H9 (cell line): ENCODE data around the gene DIO1. TPM values are rescaled to one million over a fixed set of nuclear protein-coding genes. Genes with fewer than 3 reads are reported as not detected.

Experiments used
- DNase-seq: peaks from one replicate; pipeline ENCODE4 v3.0.0-alpha.2; 2017
- H2AFZ ChIP-seq: one replicate; pipeline ENCODE4 v1.6.1; 2013; ENCODE audit warnings: mild to moderate bottlenecking, low read length, control low read depth, moderate library complexity
- H2AK5ac ChIP-seq: 2 replicates; pipeline ENCODE4 v1.6.1; 2013; ENCODE audit warnings: low read length, control low read depth, mixed read lengths; ENCODE audit not compliant: insufficient read length
- H2BK120ac ChIP-seq: one replicate; pipeline ENCODE4 v1.6.1; 2013; ENCODE audit warnings: low read depth, mild to moderate bottlenecking, low read length, control low read depth, inconsistent platforms; ENCODE audit not compliant: poor library complexity, severe bottlenecking
- H2BK12ac ChIP-seq: 2 replicates; pipeline ENCODE4 v1.6.1; 2013; ENCODE audit warnings: low read length, control low read depth, mixed read lengths, low read depth; ENCODE audit not compliant: insufficient read length
- H2BK15ac ChIP-seq: 2 replicates; pipeline ENCODE4 v1.6.1; 2013; ENCODE audit warnings: low read depth, low read length, control low read depth
- H2BK20ac ChIP-seq: one replicate; pipeline ENCODE4 v1.6.1; 2013; ENCODE audit warnings: low read depth, mild to moderate bottlenecking, low read length, control low read depth, inconsistent platforms; ENCODE audit not compliant: poor library complexity, severe bottlenecking
- H2BK5ac ChIP-seq: 2 replicates; pipeline ENCODE4 v1.6.1; 2013; ENCODE audit warnings: low read length, control low read depth, mixed read lengths; ENCODE audit not compliant: insufficient read length
- H3K14ac ChIP-seq: 2 replicates; pipeline ENCODE4 v1.6.1; 2013; ENCODE audit warnings: low read length, control low read depth; ENCODE audit not compliant: insufficient read depth
- H3K18ac ChIP-seq: 2 replicates; pipeline ENCODE4 v1.6.1; 2013; ENCODE audit warnings: low read depth, mild to moderate bottlenecking, mixed read lengths, low read length, control low read depth; ENCODE audit not compliant: insufficient read length
- H3K23ac ChIP-seq: 2 replicates; pipeline ENCODE4 v1.6.1; 2013; ENCODE audit warnings: low read length, control low read depth, mixed read lengths, low read depth; ENCODE audit not compliant: insufficient read length
- H3K23me2 ChIP-seq: 2 replicates; pipeline ENCODE4 v1.6.1; 2013; ENCODE audit warnings: low read depth, mild to moderate bottlenecking, mixed read lengths, low read length, control low read depth; ENCODE audit not compliant: insufficient read length, poor library complexity, severe bottlenecking
- H3K27ac ChIP-seq: 2 replicates; pipeline ENCODE4 v1.5.1; 2013; ENCODE audit warnings: low read length, control low read depth, mixed read lengths, low read depth; ENCODE audit not compliant: insufficient read length
- H3K27me3 ChIP-seq: 2 replicates; pipeline ENCODE4 v1.6.1; 2013; ENCODE audit warnings: low read length, control low read depth, inconsistent platforms; ENCODE audit not compliant: insufficient read depth
- H3K4ac ChIP-seq: 2 replicates; pipeline ENCODE4 v1.6.1; 2013; ENCODE audit warnings: low read depth, mild to moderate bottlenecking, control low read depth, inconsistent platforms, low read length, moderate library complexity
- H3K4me1 ChIP-seq: 2 replicates; pipeline ENCODE4 v1.6.1; 2013; ENCODE audit warnings: low read length, control low read depth, inconsistent platforms; ENCODE audit not compliant: insufficient read depth
- H3K4me2 ChIP-seq: 2 replicates; pipeline ENCODE4 v1.6.1; 2013; ENCODE audit warnings: low read length, control low read depth, mixed read lengths; ENCODE audit not compliant: insufficient read length, insufficient read depth
- H3K56ac ChIP-seq: 2 replicates; pipeline ENCODE4 v1.6.1; 2013; ENCODE audit warnings: low read depth, mild to moderate bottlenecking, mixed read lengths, low read length, control low read depth; ENCODE audit not compliant: insufficient read length
- H3K79me1 ChIP-seq: 2 replicates; pipeline ENCODE4 v1.6.1; 2013; ENCODE audit warnings: low read depth, mild to moderate bottlenecking, moderate library complexity, low read length, control low read depth, inconsistent platforms; ENCODE audit not compliant: insufficient read depth, poor library complexity, severe bottlenecking
- H3K79me2 ChIP-seq: 2 replicates; pipeline ENCODE4 v1.6.1; 2013; ENCODE audit warnings: low read length, control low read depth, inconsistent platforms; ENCODE audit not compliant: insufficient read depth
- H3K9ac ChIP-seq: 2 replicates; pipeline ENCODE4 v1.6.1; 2013; ENCODE audit warnings: low read length, control low read depth, mixed read lengths; ENCODE audit not compliant: insufficient read length; ENCODE audit errors: extremely low read depth
- H3K9me3 ChIP-seq: one replicate; pipeline ENCODE4 v1.6.1; 2013; ENCODE audit warnings: low read depth, low read length, inconsistent platforms; ENCODE audit not compliant: control insufficient read depth
- H3T11ph ChIP-seq: one replicate; pipeline ENCODE4 v1.6.1; 2013; ENCODE audit warnings: mild to moderate bottlenecking, low read length, control low read depth, inconsistent platforms
- H4K20me1 ChIP-seq: one replicate; pipeline ENCODE4 v1.6.1; 2013; ENCODE audit not compliant: control insufficient read depth, insufficient read length, insufficient read depth
- H4K5ac ChIP-seq: 2 replicates; pipeline ENCODE4 v1.6.1; 2013; ENCODE audit warnings: low read depth, mild to moderate bottlenecking, mixed read lengths, low read length, control low read depth; ENCODE audit not compliant: insufficient read length
- H4K8ac ChIP-seq: replicated peaks from 2 replicates; pipeline ENCODE4 v1.6.1; 2013; ENCODE audit warnings: low read length, control low read depth, mixed read lengths, low read depth; ENCODE audit not compliant: insufficient read length
- H4K91ac ChIP-seq: 2 replicates; pipeline ENCODE4 v1.6.1; 2013; ENCODE audit warnings: low read depth, mild to moderate bottlenecking, moderate library complexity, mixed read lengths, low read length, control low read depth; ENCODE audit not compliant: insufficient read length
- H3K27ac Mint-ChIP-seq, 3 experiments: 2 replicates in 2 of 3; 3 replicates in 1 of 3; pipeline ENCODE4 v1.8.0; 2020 to 2021; ENCODE audit warnings: mixed read lengths in 3 of 3, mild to moderate bottlenecking in 1 of 3, moderate library complexity in 1 of 3
- H3K27me3 Mint-ChIP-seq: 2 replicates; pipeline ENCODE4 v1.8.0; 2021; ENCODE audit warnings: low read depth, mild to moderate bottlenecking, moderate library complexity, mixed read lengths
- H3K36me3 Mint-ChIP-seq, 3 experiments: 2 replicates in 2 of 3; 3 replicates in 1 of 3; pipeline ENCODE4 v1.8.0; 2020 to 2021; ENCODE audit warnings: low read depth in 3 of 3, mixed read lengths in 3 of 3; ENCODE audit not compliant: insufficient read depth in 1 of 3
- H3K4me1 Mint-ChIP-seq, 2 experiments: 2 replicates each; pipeline ENCODE4 v1.8.0; 2020; ENCODE audit warnings: mixed read lengths in 2 of 2
- H3K4me3 Mint-ChIP-seq, 2 experiments: 2 replicates in 1 of 2; 3 replicates in 1 of 2; pipeline ENCODE4 v1.8.0; 2020 to 2021; ENCODE audit warnings: mild to moderate bottlenecking in 2 of 2, mixed read lengths in 2 of 2, moderate library complexity in 1 of 2
- H3K9me3 Mint-ChIP-seq, 2 experiments: 2 replicates in 1 of 2; 3 replicates in 1 of 2; pipeline ENCODE4 v1.8.0; 2020; ENCODE audit warnings: mild to moderate bottlenecking in 2 of 2, mixed read lengths in 2 of 2, moderate library complexity in 1 of 2
- WGBS: extraction: QIAGEN DNeasy Blood & Tissue Kit; methylation state at CpG from one replicate; pipeline ENCODE4 v1.1.7; 2013; ENCODE audit warnings: missing lambda C conversion rate, low lambda C conversion rate, mixed read lengths; ENCODE audit not compliant: insufficient read length; ENCODE audit errors: extremely low coverage; 5-methylcytosine and 5-hydroxymethylcytosine counted together
- total RNA-seq: library from RNA; stranded (reverse); gene quantifications from 2 replicates; pipeline ENCODE4 v1.2.1, GENCODE V29; 2021
- TF ChIP-seq, protein P1 (sequence below): fragments of 200-600 bp; sonication (generic); conservative IDR thresholded peaks from 3 replicates; pipeline ENCODE4 v1.8.0; 2021; ENCODE audit warnings: antibody characterized with exemption, mild to moderate bottlenecking

DIO1 gene
- total RNA-seq, 1 experiment from 2014 or later, result not detected

- Mint-ChIP-seq H3K27me3 (peaks cover 7% of the 10 kb centered on the region), H3K4me1 (peaks cover 0 to under 1% of the 10 kb centered on the region in 2 experiments; a peak in 1 of 4 replicates), H3K9me3 (no peaks in the 10 kb centered on the region), H3K4me3 (no peak overlapping the region), H3K27ac (no peak overlapping the region; a peak in 1 of 7 replicates), H3K36me3 (no peaks in the 10 kb centered on the region)
- Histone ChIP-seq H3K14ac (no peak overlapping the region), H3K23ac (no peak overlapping the region), H3K23me2 (no peaks in the 10 kb centered on the region), H3K4ac (no peak overlapping the region), H3K79me1 (no peaks in the 10 kb centered on the region), H3K27me3 (no peaks in the 10 kb centered on the region), H3K18ac (no peak overlapping the region), H2BK120ac (no peak overlapping the region), H4K91ac (no peak overlapping the region), H3K56ac (no peak overlapping the region), H2BK15ac (no peak overlapping the region), H2AK5ac (no peak overlapping the region), H2BK20ac (no peak overlapping the region), H3K4me2 (no peak overlapping the region), H2BK12ac (no peak overlapping the region), H3K79me2 (no peaks in the 10 kb centered on the region), H3K9me3 (no peaks in the 10 kb centered on the region), H3T11ph (no peak overlapping the region), H2AFZ (no peak overlapping the region), H4K20me1 (no peaks in the 10 kb centered on the region), H3K27ac (no peak overlapping the region), H4K8ac (no peak overlapping the region), H2BK5ac (no peak overlapping the region), H4K5ac (no peak overlapping the region), H3K4me1 (no peaks in the 10 kb centered on the region), H3K9ac (no peak overlapping the region)
- no CpG with 5 or more reads among the region's 2 CpGs for WGBS
- TF ChIP-seq, protein P1, sequence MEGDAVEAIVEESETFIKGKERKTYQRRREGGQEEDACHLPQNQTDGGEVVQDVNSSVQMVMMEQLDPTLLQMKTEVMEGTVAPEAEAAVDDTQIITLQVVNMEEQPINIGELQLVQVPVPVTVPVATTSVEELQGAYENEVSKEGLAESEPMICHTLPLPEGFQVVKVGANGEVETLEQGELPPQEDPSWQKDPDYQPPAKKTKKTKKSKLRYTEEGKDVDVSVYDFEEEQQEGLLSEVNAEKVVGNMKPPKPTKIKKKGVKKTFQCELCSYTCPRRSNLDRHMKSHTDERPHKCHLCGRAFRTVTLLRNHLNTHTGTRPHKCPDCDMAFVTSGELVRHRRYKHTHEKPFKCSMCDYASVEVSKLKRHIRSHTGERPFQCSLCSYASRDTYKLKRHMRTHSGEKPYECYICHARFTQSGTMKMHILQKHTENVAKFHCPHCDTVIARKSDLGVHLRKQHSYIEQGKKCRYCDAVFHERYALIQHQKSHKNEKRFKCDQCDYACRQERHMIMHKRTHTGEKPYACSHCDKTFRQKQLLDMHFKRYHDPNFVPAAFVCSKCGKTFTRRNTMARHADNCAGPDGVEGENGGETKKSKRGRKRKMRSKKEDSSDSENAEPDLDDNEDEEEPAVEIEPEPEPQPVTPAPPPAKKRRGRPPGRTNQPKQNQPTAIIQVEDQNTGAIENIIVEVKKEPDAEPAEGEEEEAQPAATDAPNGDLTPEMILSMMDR, result no peak
- no peak for DNase-seq
Observed at GRCh38 chr1:53899206-53899628, 5.2 kb downstream of the DIO1 start.
